Measurements from ENCODE around the gene PCBD1. TPM values are rescaled to one million over a fixed set of nuclear protein-coding genes. Genes with fewer than 3 reads are reported as not detected.

PCBD1 gene
- total RNA-seq, 1 experiment from 2014 or later: 52.4 TPM

GRCh38 chr10:70846795-70847194, 41.6 kb downstream of the PCBD1 start:
- no peaks in the 10 kb centered on the region for H3K9me3 Mint-ChIP-seq (ENCODE audit: unreplicated experiment)
- TF ChIP-seq, protein P1, sequence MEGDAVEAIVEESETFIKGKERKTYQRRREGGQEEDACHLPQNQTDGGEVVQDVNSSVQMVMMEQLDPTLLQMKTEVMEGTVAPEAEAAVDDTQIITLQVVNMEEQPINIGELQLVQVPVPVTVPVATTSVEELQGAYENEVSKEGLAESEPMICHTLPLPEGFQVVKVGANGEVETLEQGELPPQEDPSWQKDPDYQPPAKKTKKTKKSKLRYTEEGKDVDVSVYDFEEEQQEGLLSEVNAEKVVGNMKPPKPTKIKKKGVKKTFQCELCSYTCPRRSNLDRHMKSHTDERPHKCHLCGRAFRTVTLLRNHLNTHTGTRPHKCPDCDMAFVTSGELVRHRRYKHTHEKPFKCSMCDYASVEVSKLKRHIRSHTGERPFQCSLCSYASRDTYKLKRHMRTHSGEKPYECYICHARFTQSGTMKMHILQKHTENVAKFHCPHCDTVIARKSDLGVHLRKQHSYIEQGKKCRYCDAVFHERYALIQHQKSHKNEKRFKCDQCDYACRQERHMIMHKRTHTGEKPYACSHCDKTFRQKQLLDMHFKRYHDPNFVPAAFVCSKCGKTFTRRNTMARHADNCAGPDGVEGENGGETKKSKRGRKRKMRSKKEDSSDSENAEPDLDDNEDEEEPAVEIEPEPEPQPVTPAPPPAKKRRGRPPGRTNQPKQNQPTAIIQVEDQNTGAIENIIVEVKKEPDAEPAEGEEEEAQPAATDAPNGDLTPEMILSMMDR (IDR thresholded peaks at IDR 0.05; ENCODE audit: unreplicated experiment): no peak
- H3K4me3 Mint-ChIP-seq (ENCODE audit: unreplicated experiment): no peak overlapping the region
- BruUV-seq (replicated peaks): no TSS peak
- H3K27ac Mint-ChIP-seq (ENCODE audit: low read depth, unreplicated experiment): no peak overlapping the region
- POLR2A ChIA-PET: interaction anchor here (0.6 to 1.0 kb wide), 3 partner anchors 10 to 395 kb away, joined by 3 to 4 read pairs (median 3); no protein-coding TSS in a partner anchor
- intact Hi-C loops (cut with micrococcal nuclease): no loop called here
- peaks cover 46% of the 10 kb centered on the region for H3K36me3 Mint-ChIP-seq (ENCODE audit: insufficient read depth, unreplicated experiment)
- CTCF ChIA-PET: interaction anchor here (0.7 to 0.9 kb wide), 2 partner anchors 42 to 88 kb away, joined by 3 to 8 read pairs; no protein-coding TSS in a partner anchor
- no peak for DNase-seq (ENCODE audit: unreplicated experiment)
- H3K4me1 Mint-ChIP-seq (ENCODE audit: insufficient read depth, unreplicated experiment): peaks cover 15% of the 10 kb centered on the region
- H3K27me3 Mint-ChIP-seq (ENCODE audit: insufficient read depth, unreplicated experiment): no peaks in the 10 kb centered on the region

GRCh38 chr10:70845816-70846215, 42.5 kb downstream of the PCBD1 start:
- Mint-ChIP-seq H3K36me3 (ENCODE audit: insufficient read depth, unreplicated experiment) (peaks cover 42% of the 10 kb centered on the region), H3K4me1 (ENCODE audit: insufficient read depth, unreplicated experiment) (peaks cover 15% of the 10 kb centered on the region), H3K27me3 (ENCODE audit: insufficient read depth, unreplicated experiment) (no peaks in the 10 kb centered on the region), H3K27ac (ENCODE audit: low read depth, unreplicated experiment) (no peak overlapping the region), H3K4me3 (ENCODE audit: unreplicated experiment) (no peak overlapping the region), H3K9me3 (ENCODE audit: unreplicated experiment) (no peaks in the 10 kb centered on the region)
- CTCF ChIA-PET: interaction anchor here (0.6 kb wide), 1 partner anchor 222 kb away, joined by 4 read pairs; no protein-coding TSS in a partner anchor
- intact Hi-C loops (cut with micrococcal nuclease): no loop called here
- TF ChIP-seq, protein P1 (IDR thresholded peaks at IDR 0.05; ENCODE audit: unreplicated experiment): no peak
- POLR2A ChIA-PET: interaction anchor here (1.0 kb wide), 1 partner anchor 18 kb away, joined by 3 read pairs; no protein-coding TSS in a partner anchor
- BruUV-seq (replicated peaks): no TSS peak
- DNase-seq (ENCODE audit: unreplicated experiment): no peak

- intact Hi-C loops (cut with micrococcal nuclease): no loop called here
- DNase-seq (ENCODE audit: unreplicated experiment): no peak
- H3K9me3 Mint-ChIP-seq (ENCODE audit: unreplicated experiment): no peaks in the 10 kb centered on the region
- H3K36me3 Mint-ChIP-seq (ENCODE audit: insufficient read depth, unreplicated experiment): peaks cover 37% of the 10 kb centered on the region
- TF ChIP-seq, protein P1 (IDR thresholded peaks at IDR 0.05; ENCODE audit: unreplicated experiment): no peak
- H3K27me3 Mint-ChIP-seq (ENCODE audit: insufficient read depth, unreplicated experiment): no peaks in the 10 kb centered on the region
- no peak overlapping the region for H3K4me3 Mint-ChIP-seq (ENCODE audit: unreplicated experiment)
- no TSS peak for BruUV-seq (replicated peaks)
- POLR2A ChIA-PET: no interaction called here
- H3K27ac Mint-ChIP-seq (ENCODE audit: low read depth, unreplicated experiment): no peak overlapping the region
- CTCF ChIA-PET: interaction anchor here (0.5 kb wide), 1 partner anchor 29 kb away, joined by 3 read pairs; the partner anchor contains the start of gene SGPL1
- peaks cover 15% of the 10 kb centered on the region for H3K4me1 Mint-ChIP-seq (ENCODE audit: insufficient read depth, unreplicated experiment)
Measured at GRCh38 chr10:70845256-70845655, 43.1 kb downstream of the PCBD1 start.

DNA sequence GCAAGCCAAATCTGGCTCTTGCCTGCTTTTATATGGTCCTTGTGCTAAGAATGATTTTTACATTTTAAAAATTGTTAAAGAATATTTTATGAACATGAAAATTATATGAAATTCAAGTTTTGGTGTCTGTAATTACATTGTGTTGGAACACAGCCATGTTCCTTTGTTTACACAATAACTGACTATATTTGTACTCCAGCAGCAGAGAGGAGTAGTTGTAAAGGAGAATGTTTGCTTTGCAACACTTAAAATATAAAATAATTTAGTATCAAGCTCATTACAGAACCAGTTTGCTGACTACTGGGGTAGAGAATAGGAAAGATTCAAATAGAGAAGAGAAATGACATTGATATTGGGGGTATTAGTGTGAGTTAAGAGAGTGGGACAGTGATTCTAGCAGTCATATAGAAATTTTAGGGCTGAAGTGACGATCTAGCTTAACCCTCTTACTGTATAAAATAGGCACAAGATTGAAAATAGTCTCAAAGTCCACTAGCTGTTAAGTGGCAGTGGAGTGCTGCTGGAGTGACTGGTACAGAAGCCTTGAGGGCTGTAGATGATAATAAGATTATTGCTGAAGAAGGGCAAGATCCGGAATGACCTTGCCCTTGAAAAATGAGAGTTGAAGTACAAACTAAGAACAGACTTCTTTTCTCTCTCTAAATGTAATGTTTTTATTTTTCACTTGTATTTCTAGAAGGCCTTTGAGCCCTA, 44.4 kb downstream of the PCBD1 start:
- intact Hi-C loops (cut with micrococcal nuclease): no loop called here
- DNase-seq (ENCODE audit: unreplicated experiment): no peak

More for the DNA sequence above, 44.4 kb downstream of the PCBD1 start:
- Mint-ChIP-seq H3K4me3 (ENCODE audit: unreplicated experiment) (no peak overlapping the region), H3K27ac (ENCODE audit: low read depth, unreplicated experiment) (no peak overlapping the region), H3K36me3 (ENCODE audit: insufficient read depth, unreplicated experiment) (peaks cover 35% of the 10 kb centered on the region), H3K4me1 (ENCODE audit: insufficient read depth, unreplicated experiment) (peaks cover 3% of the 10 kb centered on the region), H3K9me3 (ENCODE audit: unreplicated experiment) (no peaks in the 10 kb centered on the region), H3K27me3 (ENCODE audit: insufficient read depth, unreplicated experiment) (no peaks in the 10 kb centered on the region)
- ChIA-PET CTCF (interaction anchor here (0.6 to 1.4 kb wide), 2 partner anchors 27 to 282 kb away, joined by 5 to 6 read pairs; no protein-coding TSS in a partner anchor), POLR2A (interaction anchor here (1.2 kb wide), 1 partner anchor 17 kb away, joined by 5 read pairs; no protein-coding TSS in a partner anchor)
- TF ChIP-seq, protein P1 (IDR thresholded peaks at IDR 0.05; ENCODE audit: unreplicated experiment): no peak
- BruUV-seq (replicated peaks): no TSS peak

Data from MCF 10A (cell line).